DOHH2 (cell line): ENCODE measurements around the gene ZNF765.

Experiments
- H3F3A ChIP-seq: fragments of 200-600 bp; sonication (generic), shearing (Covaris generic); 2 replicates; pipeline ENCODE4 v1.6.0; 2016; ENCODE audit warnings: antibody characterized with exemption, mild to moderate bottlenecking; ENCODE audit not compliant: control insufficient read depth, insufficient read depth
- H3K27ac ChIP-seq: fragments of 200-600 bp; sonication (generic); 2 replicates; pipeline ENCODE4 v1.5.1; 2014; ENCODE audit warnings: low read depth, mild to moderate bottlenecking, low read length, moderate library complexity
- H3K27me3 ChIP-seq: fragments of 200-600 bp; sonication (generic); 2 replicates; pipeline ENCODE4 v1.6.1; 2014; ENCODE audit warnings: mild to moderate bottlenecking, low read length, mixed read lengths; ENCODE audit not compliant: control insufficient read depth
- H3K36me3 ChIP-seq: fragments of 200-600 bp; sonication (generic); 2 replicates; pipeline ENCODE4 v1.6.1; 2014; ENCODE audit warnings: mild to moderate bottlenecking, low read length, moderate library complexity, mixed read lengths; ENCODE audit not compliant: control insufficient read depth
- H3K4me1 ChIP-seq: fragments of 200-600 bp; sonication (generic); 2 replicates; pipeline ENCODE4 v1.6.1; 2014; ENCODE audit warnings: mild to moderate bottlenecking, low read length, mixed read lengths; ENCODE audit not compliant: control insufficient read depth
- H3K4me2 ChIP-seq: fragments of 200-600 bp; sonication (generic); 2 replicates; pipeline ENCODE4 v1.6.0; 2014; ENCODE audit warnings: mild to moderate bottlenecking, low read length, moderate library complexity
- H3K4me3 ChIP-seq: fragments of 200-600 bp; sonication (generic); 2 replicates; pipeline ENCODE4 v1.5.1; 2014; ENCODE audit warnings: mild to moderate bottlenecking, low read length, mixed read lengths
- H3K79me2 ChIP-seq: fragments of 200-600 bp; sonication (generic); 2 replicates; pipeline ENCODE4 v1.6.1; 2014; ENCODE audit warnings: mild to moderate bottlenecking, low read length, mixed read lengths; ENCODE audit not compliant: control insufficient read depth
- H3K9me2 ChIP-seq: fragments of 200-600 bp; sonication (generic); replicated peaks from 2 replicates; pipeline ENCODE4 v1.6.1; 2014; ENCODE audit warnings: mild to moderate bottlenecking, low read length, mixed read lengths; ENCODE audit not compliant: control insufficient read depth
- H3K9me3 ChIP-seq: fragments of 200-600 bp; sonication (generic); 2 replicates; pipeline ENCODE4 v1.6.1; 2014; ENCODE audit warnings: antibody characterized with exemption, low read length, mixed read lengths; ENCODE audit not compliant: control insufficient read depth, insufficient read depth
- H4K20me1 ChIP-seq: fragments of 200-600 bp; sonication (generic); 2 replicates; pipeline ENCODE4 v1.6.0; 2014; ENCODE audit warnings: low read depth, mild to moderate bottlenecking, antibody characterized with exemption, low read length, moderate library complexity; ENCODE audit not compliant: control insufficient read depth, insufficient read depth
- CTCF ChIP-seq: fragments of 200-600 bp; sonication (generic); IDR thresholded peaks from one replicate; pipeline ENCODE4 v1.5.1; 2014; ENCODE audit warnings: antibody characterized with exemption, mild to moderate bottlenecking, low read depth, low read length; ENCODE audit not compliant: poor library complexity, severe bottlenecking
- EZH2phosphoT487 ChIP-seq: fragments of 200-600 bp; sonication (generic); IDR thresholded peaks from 2 replicates; pipeline ENCODE4 v1.6.1; 2017; ENCODE audit warnings: borderline replicate concordance, mild to moderate bottlenecking, antibody characterized with exemption, low read length, moderate library complexity, mixed read lengths

Gene ZNF765

GRCh38 chr19:53374288-53374687, 20.7 kb upstream of the ZNF765 start:
- H3K9me3 ChIP-seq = peaks cover 7% of the 10 kb centered on the region; the same call in 1 of the 2 replicates
- no peaks in the 10 kb centered on the region for H3F3A ChIP-seq
- no peak overlapping the region for H3K27ac ChIP-seq
- H3K4me3 ChIP-seq = no peak overlapping the region
- no peaks in the 10 kb centered on the region for H3K27me3 ChIP-seq
- peaks cover 69% of the 10 kb centered on the region for H3K36me3 ChIP-seq
- H4K20me1 ChIP-seq = no peaks in the 10 kb centered on the region
- no peak overlapping the region for H3K4me2 ChIP-seq
- TF ChIP-seq CTCF (no peak), EZH2phosphoT487 (no peak)
- peaks cover 2% of the 10 kb centered on the region; the same call in 1 of the 2 replicates for H3K79me2 ChIP-seq
- no peaks in the 10 kb centered on the region for H3K9me2 ChIP-seq
- no peaks in the 10 kb centered on the region for H3K4me1 ChIP-seq

- TF ChIP-seq EZH2phosphoT487 = no peak
- TF ChIP-seq CTCF = no peak
- Histone ChIP-seq H4K20me1 (no peaks in the 10 kb centered on the region), H3K4me2 (no peak overlapping the region), H3K27ac (no peak overlapping the region), H3K9me2 (no peaks in the 10 kb centered on the region), H3K9me3 (peaks cover 9% of the 10 kb centered on the region; the same call in 1 of the 2 replicates), H3K36me3 (peaks cover 74% of the 10 kb centered on the region), H3K4me1 (no peaks in the 10 kb centered on the region), H3K79me2 (no peaks in the 10 kb centered on the region), H3K4me3 (no peak overlapping the region), H3K27me3 (no peaks in the 10 kb centered on the region), H3F3A (no peaks in the 10 kb centered on the region)
These were observed 20.2 kb upstream of the ZNF765 start for GRCh38 chr19:53374743-53375142.

DNA sequence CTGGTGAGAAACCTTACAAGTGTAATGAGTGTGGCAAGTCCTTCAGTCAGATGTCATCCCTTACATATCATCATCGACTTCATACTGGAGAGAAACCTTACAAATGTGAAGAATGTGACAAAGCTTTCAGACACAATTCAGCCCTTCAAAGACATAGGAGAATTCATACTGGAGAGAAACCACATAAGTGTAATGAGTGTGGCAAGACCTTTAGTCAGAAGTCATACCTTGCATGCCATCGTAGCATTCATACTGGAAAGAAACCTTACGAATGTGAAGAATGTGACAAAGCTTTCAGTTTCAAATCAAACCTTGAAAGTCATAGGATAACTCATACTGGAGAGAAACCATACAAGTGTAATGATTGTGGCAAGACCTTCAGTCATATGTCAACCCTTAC, 13.6 kb upstream of the ZNF765 start:
- Histone ChIP-seq H3K27ac (no peak overlapping the region), H3K9me2 (no peaks in the 10 kb centered on the region), H3K27me3 (no peaks in the 10 kb centered on the region), H4K20me1 (no peaks in the 10 kb centered on the region), H3K36me3 (peaks cover 92% of the 10 kb centered on the region), H3K4me1 (no peaks in the 10 kb centered on the region), H3K9me3 (peaks cover 65% of the 10 kb centered on the region), H3F3A (no peaks in the 10 kb centered on the region), H3K4me2 (no peak overlapping the region), H3K4me3 (no peak overlapping the region), H3K79me2 (no peaks in the 10 kb centered on the region)
- no peak for TF ChIP-seq EZH2phosphoT487

- Histone ChIP-seq H3K36me3 (peaks cover 28% of the 10 kb centered on the region), H4K20me1 (no peaks in the 10 kb centered on the region), H3K27ac (no peak overlapping the region), H3K27me3 (no peaks in the 10 kb centered on the region), H3K4me3 (no peak overlapping the region), H3F3A (no peaks in the 10 kb centered on the region), H3K9me2 (no peaks in the 10 kb centered on the region), H3K79me2 (no peaks in the 10 kb centered on the region), H3K9me3 (peaks cover 46% of the 10 kb centered on the region), H3K4me1 (no peaks in the 10 kb centered on the region), H3K4me2 (no peak overlapping the region)
- TF ChIP-seq EZH2phosphoT487 (no peak), CTCF (no peak)
These were observed 6.8 kb upstream of the ZNF765 start for GRCh38 chr19:53388168-53388567.
